ENCODE results near the gene TNIP3. TPM values are rescaled to one million over a fixed set of nuclear protein-coding genes. Genes with fewer than 3 reads are reported as not detected.

Gene TNIP3
- total and polyA plus RNA-seq, 7 experiments from 2014 or later, result 0.30 to 1.8 (median 0.89) TPM

GRCh38 chr4:121183989-121184388 is 19.9 kb upstream of the TNIP3 start:
- Mint-ChIP-seq H3K27me3 (no peaks in the 10 kb centered on the region), H3K4me1 (peaks cover 40 to 93% (median 78%) of the 10 kb centered on the region in 7 donors), H3K4me3 (peak overlapping the region in 2 of 10 donors; percentile 36 to 87), H3K36me3 (peaks cover 0 to 31% (median under 1%) of the 10 kb centered on the region in 5 donors), H3K9me3 (peaks cover 0 to 8% (median 0%) of the 10 kb centered on the region in 11 donors), H3K27ac (peak overlapping the region in 6 of 9 donors; percentile 5 to 95 (median 61))
- H3K9me3 ChIP-seq (ENCODE audit: control insufficient read depth in 2 of 3, low read length in 3 of 3), result no peaks in the 10 kb centered on the region
- DNase-seq, result no peak
- no peak for ATAC-seq
- H3K4me1 ChIP-seq (ENCODE audit: control insufficient read depth in 2 of 2, insufficient read depth in 2 of 2, low read length in 2 of 2), result peaks cover 38 to 42% of the 10 kb centered on the region in 2 donors
- ChIA-PET CTCF (interaction anchor here (0.8 kb wide), 1 partner anchor 71 kb away, joined by 4 read pairs; no protein-coding TSS in a partner anchor), POLR2A (interaction anchor here (1.1 to 9.8 kb wide), 4 partner anchors 12 to 46 kb away, joined by 3 to 63 read pairs (median 12); no protein-coding TSS in a partner anchor)
- H3K4me3 ChIP-seq (ENCODE audit: low read length), result no peak overlapping the region
- H3K27me3 ChIP-seq (ENCODE audit: control insufficient read depth in 2 of 2, insufficient read depth in 2 of 2, low read length in 2 of 2), result no peaks in the 10 kb centered on the region
- H3K36me3 ChIP-seq (ENCODE audit: control insufficient read depth in 2 of 3, insufficient read depth in 3 of 3, low read length in 3 of 3), result no peaks in the 10 kb centered on the region
- intact Hi-C loops (cut with micrococcal nuclease), result loop anchor here (2.0 to 10.0 kb wide), 4 partner anchors 47 to 971 kb away; partner anchors contain the start of genes BLTP1 (in 1 of the 2) and EXOSC9 (in 1 of the 2)
- H3K27ac ChIP-seq (ENCODE audit: low read depth, low read length), result no peak overlapping the region

- peak overlapping the region; percentile 94 for H3K27ac ChIP-seq (ENCODE audit: low read depth, low read length)
- ATAC-seq, result no peak
These were observed 19.2 kb upstream of the TNIP3 start for GRCh38 chr4:121183361-121183760.

GRCh38 chr4:121182296-121182695 is 18.2 kb upstream of the TNIP3 start:
- Histone ChIP-seq H3K4me1 (ENCODE audit: control insufficient read depth in 2 of 2, insufficient read depth in 2 of 2, low read length in 2 of 2) (peaks cover 43 to 52% of the 10 kb centered on the region in 2 donors), H3K27me3 (ENCODE audit: control insufficient read depth in 2 of 2, insufficient read depth in 2 of 2, low read length in 2 of 2) (no peaks in the 10 kb centered on the region), H3K36me3 (ENCODE audit: control insufficient read depth in 2 of 3, insufficient read depth in 3 of 3, low read length in 3 of 3) (no peaks in the 10 kb centered on the region), H3K27ac (ENCODE audit: low read depth, low read length) (peak overlapping the region; percentile 94), H3K4me3 (ENCODE audit: low read length) (peak overlapping the region; percentile 54), H3K9me3 (ENCODE audit: control insufficient read depth in 2 of 3, low read length in 3 of 3) (no peaks in the 10 kb centered on the region)
- peak in 7 of 9 donors; percentile 59 to 79 (median 67) for DNase-seq
- H3K4me3 Mint-ChIP-seq, result peak overlapping the region; percentile 62 to 89 (median 84)
- peak; percentile 84 for ATAC-seq
- H3K27me3 Mint-ChIP-seq, result no peaks in the 10 kb centered on the region
- peaks cover 0 to 8% (median 0%) of the 10 kb centered on the region in 11 donors for H3K9me3 Mint-ChIP-seq
- intact Hi-C loops (cut with micrococcal nuclease), result loop anchor here (1.0 to 10.0 kb wide), 7 partner anchors 8 to 973 kb away; partner anchors contain the start of genes BLTP1 (in 1 of the 2) and EXOSC9 (in 1 of the 2)
- ChIA-PET CTCF (interaction anchor here (1.1 to 1.7 kb wide), 2 partner anchors 10 to 22 kb away, joined by 3 to 13 read pairs; no protein-coding TSS in a partner anchor), POLR2A (interaction anchor here (0.8 to 9.8 kb wide), 9 partner anchors 8 to 1120 kb away, joined by 3 to 63 read pairs (median 4); no protein-coding TSS in a partner anchor)
- H3K27ac Mint-ChIP-seq, result peak overlapping the region; percentile 92 to 97 (median 95)
- H3K4me1 Mint-ChIP-seq, result peaks cover 52 to 93% (median 80%) of the 10 kb centered on the region in 7 donors
- H3K36me3 Mint-ChIP-seq, result peaks cover 0 to 42% (median 4%) of the 10 kb centered on the region in 5 donors

More at GRCh38 chr4:121183361-121183760, 19.2 kb upstream of the TNIP3 start:
- peaks cover 0 to 36% (median 4%) of the 10 kb centered on the region in 5 donors for H3K36me3 Mint-ChIP-seq
- no peaks in the 10 kb centered on the region for H3K27me3 ChIP-seq (ENCODE audit: control insufficient read depth in 2 of 2, insufficient read depth in 2 of 2, low read length in 2 of 2)
- peak overlapping the region in 7 of 10 donors; percentile 6 to 87 (median 75) for H3K4me3 Mint-ChIP-seq
- no peak overlapping the region for H3K4me3 ChIP-seq (ENCODE audit: low read length)
- H3K9me3 Mint-ChIP-seq, result peaks cover 0 to 8% (median 0%) of the 10 kb centered on the region in 11 donors
- H3K4me1 ChIP-seq (ENCODE audit: control insufficient read depth in 2 of 2, insufficient read depth in 2 of 2, low read length in 2 of 2), result peaks cover 38 to 42% of the 10 kb centered on the region in 2 donors
- H3K4me1 Mint-ChIP-seq, result peaks cover 43 to 93% (median 78%) of the 10 kb centered on the region in 7 donors
- H3K27ac Mint-ChIP-seq, result peak overlapping the region in 8 of 9 donors; percentile 92 to 97 (median 95)
- H3K9me3 ChIP-seq (ENCODE audit: control insufficient read depth in 2 of 3, low read length in 3 of 3), result no peaks in the 10 kb centered on the region
- CTCF ChIA-PET, result interaction anchor here (0.8 to 1.7 kb wide), 3 partner anchors 9 to 70 kb away, joined by 3 to 13 read pairs (median 4); no protein-coding TSS in a partner anchor
- H3K36me3 ChIP-seq (ENCODE audit: control insufficient read depth in 2 of 3, insufficient read depth in 3 of 3, low read length in 3 of 3), result no peaks in the 10 kb centered on the region
- H3K27me3 Mint-ChIP-seq, result no peaks in the 10 kb centered on the region
- POLR2A ChIA-PET, result interaction anchor here (1.4 to 9.8 kb wide), 4 partner anchors 12 to 32 kb away, joined by 4 to 63 read pairs (median 12); no protein-coding TSS in a partner anchor
- DNase-seq, result no peak
- intact Hi-C loops (cut with micrococcal nuclease), result loop anchor here (2.0 to 10.0 kb wide), 4 partner anchors 46 to 971 kb away; partner anchors contain the start of genes BLTP1 (in 1 of the 2) and EXOSC9 (in 1 of the 2)

- ATAC-seq (no peak), DNase-seq (peak in 1 of 9 donors; percentile 10)
- Histone ChIP-seq H3K27ac (ENCODE audit: low read depth, low read length) (peak overlapping the region; percentile 94), H3K4me3 (ENCODE audit: low read length) (peak overlapping the region; percentile 54), H3K27me3 (ENCODE audit: control insufficient read depth in 2 of 2, insufficient read depth in 2 of 2, low read length in 2 of 2) (no peaks in the 10 kb centered on the region), H3K9me3 (ENCODE audit: control insufficient read depth in 2 of 3, low read length in 3 of 3) (no peaks in the 10 kb centered on the region), H3K4me1 (ENCODE audit: control insufficient read depth in 2 of 2, insufficient read depth in 2 of 2, low read length in 2 of 2) (peaks cover 51 to 59% of the 10 kb centered on the region in 2 donors), H3K36me3 (ENCODE audit: control insufficient read depth in 2 of 3, insufficient read depth in 3 of 3, low read length in 3 of 3) (no peaks in the 10 kb centered on the region)
- H3K27me3 Mint-ChIP-seq, result no peaks in the 10 kb centered on the region
- peaks cover 0 to 40% (median 4%) of the 10 kb centered on the region in 5 donors for H3K36me3 Mint-ChIP-seq
- CTCF ChIA-PET, result interaction anchor here (0.9 kb wide), 1 partner anchor 11 kb away, joined by 4 read pairs; no protein-coding TSS in a partner anchor
- intact Hi-C loops (cut with micrococcal nuclease), result loop anchor here (1.0 to 10.0 kb wide), 6 partner anchors 9 to 973 kb away; partner anchors contain the start of gene BLTP1 (in 1 of the 2)
- peak overlapping the region; percentile 87 to 97 (median 95) for H3K27ac Mint-ChIP-seq
- POLR2A ChIA-PET, result interaction anchor here (1.0 to 2.4 kb wide), 5 partner anchors 9 to 1119 kb away, joined by 3 to 14 read pairs (median 8); no protein-coding TSS in a partner anchor
- peaks cover 0 to 8% (median 0%) of the 10 kb centered on the region in 11 donors for H3K9me3 Mint-ChIP-seq
- H3K4me3 Mint-ChIP-seq, result peak overlapping the region; percentile 48 to 90 (median 81)
- peaks cover 57 to 96% (median 83%) of the 10 kb centered on the region in 7 donors for H3K4me1 Mint-ChIP-seq
These were observed 17.4 kb upstream of the TNIP3 start for GRCh38 chr4:121181493-121181892.

- DNase-seq (no peak), ATAC-seq (peak; percentile 45)
- H3K27me3 Mint-ChIP-seq, result no peaks in the 10 kb centered on the region
- no peaks in the 10 kb centered on the region for H3K9me3 ChIP-seq (ENCODE audit: control insufficient read depth in 2 of 3, low read length in 3 of 3)
- H3K27me3 ChIP-seq (ENCODE audit: control insufficient read depth in 2 of 2, insufficient read depth in 2 of 2, low read length in 2 of 2), result no peaks in the 10 kb centered on the region
- H3K27ac Mint-ChIP-seq, result peak overlapping the region; percentile 87 to 97 (median 95)
- peak overlapping the region; percentile 48 to 90 (median 81) for H3K4me3 Mint-ChIP-seq
- H3K27ac ChIP-seq (ENCODE audit: low read depth, low read length), result peak overlapping the region; percentile 94
- intact Hi-C loops (cut with micrococcal nuclease), result loop anchor here (2.0 to 10.0 kb wide), 5 partner anchors 14 to 974 kb away; partner anchors contain the start of gene BLTP1 (in 1 of the 2)
- CTCF ChIA-PET, result interaction anchor here (0.9 to 1.1 kb wide), 2 partner anchors 12 to 20 kb away, joined by 4 to 5 read pairs; no protein-coding TSS in a partner anchor
- H3K4me1 Mint-ChIP-seq, result peaks cover 61 to 96% (median 88%) of the 10 kb centered on the region in 7 donors
- POLR2A ChIA-PET, result interaction anchor here (0.6 to 3.1 kb wide), 9 partner anchors 10 to 1107 kb away, joined by 3 to 10 read pairs (median 3); no protein-coding TSS in a partner anchor
- peaks cover 0 to 8% (median 0%) of the 10 kb centered on the region in 11 donors for H3K9me3 Mint-ChIP-seq
- H3K36me3 ChIP-seq (ENCODE audit: control insufficient read depth in 2 of 3, insufficient read depth in 3 of 3, low read length in 3 of 3), result no peaks in the 10 kb centered on the region
- H3K36me3 Mint-ChIP-seq, result peaks cover 0 to 37% (median 4%) of the 10 kb centered on the region in 5 donors
- H3K4me1 ChIP-seq (ENCODE audit: control insufficient read depth in 2 of 2, insufficient read depth in 2 of 2, low read length in 2 of 2), result peaks cover 58 to 69% of the 10 kb centered on the region in 2 donors
- peak overlapping the region; percentile 54 for H3K4me3 ChIP-seq (ENCODE audit: low read length)
These were observed 16.4 kb upstream of the TNIP3 start for GRCh38 chr4:121180558-121180957.
